ENCODE measurements around the gene PARD3B. TPM values are rescaled to one million over a fixed set of nuclear protein-coding genes. Genes with fewer than 3 reads are reported as not detected.

Gene PARD3B
- total and polyA plus RNA-seq, 2 experiments from 2014 or later, result 3.5 to 4.4 TPM

- ATAC-seq (no peak), DNase-seq (ENCODE audit: low spot score) (no peak)
- no peak overlapping the region for H3K4me3 Mint-ChIP-seq
Measured at GRCh38 chr2:204566439-204566838, 21.2 kb downstream of the PARD3B start.

GRCh38 chr2:204570421-204570820 is 25.1 kb downstream of the PARD3B start:
- H3K4me2 ChIP-seq, result no peak overlapping the region
- no peaks in the 10 kb centered on the region for H3F3A ChIP-seq (replicated peaks; ENCODE audit: low read depth)
- H3K27ac ChIP-seq (ENCODE audit: low read depth), result no peak overlapping the region
- H3K4me3 ChIP-seq, result no peak overlapping the region
- H4K20me1 ChIP-seq (replicated peaks; ENCODE audit: insufficient read depth), result 0 out of 2 replicates have a peak, but pooled peaks cover 6% of the 10 kb centered on the region
- Mint-ChIP-seq H3K4me3 (no peak overlapping the region), H3K27ac (no peak overlapping the region), H3K9me3 (no peaks in the 10 kb centered on the region), H3K4me1 (peaks cover 4% of the 10 kb centered on the region; the same call in 2 of the 3 replicates), H3K36me3 (ENCODE audit: low read depth) (no peaks in the 10 kb centered on the region), H3K27me3 (ENCODE audit: insufficient read depth, low read depth, poor library complexity) (no peaks in the 10 kb centered on the region)
- no peaks in the 10 kb centered on the region for H3K36me3 ChIP-seq (ENCODE audit: insufficient read depth)
- H3K79me2 ChIP-seq (replicated peaks; ENCODE audit: insufficient read depth), result no peaks in the 10 kb centered on the region
- H2AFZ ChIP-seq, result no peak overlapping the region
- no peaks in the 10 kb centered on the region for H3K4me1 ChIP-seq (ENCODE audit: insufficient read depth)
- no peaks in the 10 kb centered on the region for H3K27me3 ChIP-seq (ENCODE audit: insufficient read depth)
- no peaks in the 10 kb centered on the region for H3K9me2 ChIP-seq (ENCODE audit: insufficient read depth)
- DNase-seq (ENCODE audit: low spot score), result no peak
- no peak for ATAC-seq
- no peak for TF ChIP-seq ETS1 (IDR thresholded peaks at IDR 0.05)
- no peak for TF ChIP-seq STAT1 (IDR thresholded peaks at IDR 0.05; ENCODE audit: unreplicated experiment)
- no peak for TF ChIP-seq JUNB (IDR thresholded peaks at IDR 0.05; ENCODE audit: unreplicated experiment)
- TF ChIP-seq CTCF (conservative IDR thresholded peaks at IDR 0.05; ENCODE audit: low read depth in 2 of 2), result no peak
- no peak for TF ChIP-seq ZNF114 (CRISPR knock-in tag; IDR thresholded peaks at IDR 0.05)
- no peak for TF ChIP-seq EZH2 (IDR thresholded peaks at IDR 0.05; ENCODE audit: low read depth, unreplicated experiment)
- no peak for TF ChIP-seq POLR2AphosphoS5 (IDR thresholded peaks at IDR 0.05; ENCODE audit: low read depth)
- TF ChIP-seq CREB1 (CRISPR knock-in tag; IDR thresholded peaks at IDR 0.05; ENCODE audit: low read depth), result no peak
- no peak for TF ChIP-seq ZNF331 (CRISPR knock-in tag; IDR thresholded peaks at IDR 0.05; ENCODE audit: low read depth)
- no peak for TF ChIP-seq NANOG (IDR thresholded peaks at IDR 0.05; ENCODE audit: borderline replicate concordance)

More at GRCh38 chr2:204566439-204566838, 21.2 kb downstream of the PARD3B start:
- H3K27me3 ChIP-seq (ENCODE audit: insufficient read depth), result no peaks in the 10 kb centered on the region
- H3K4me2 ChIP-seq, result no peak overlapping the region
- Mint-ChIP-seq H3K4me1 (no peaks in the 10 kb centered on the region), H3K36me3 (ENCODE audit: low read depth) (no peaks in the 10 kb centered on the region), H3K27ac (no peak overlapping the region), H3K27me3 (ENCODE audit: insufficient read depth, low read depth, poor library complexity) (no peaks in the 10 kb centered on the region), H3K9me3 (no peaks in the 10 kb centered on the region)
- no peak overlapping the region for H3K4me3 ChIP-seq
- TF ChIP-seq REST (IDR thresholded peaks at IDR 0.05; ENCODE audit: unreplicated experiment) (no peak), ZNF331 (CRISPR knock-in tag; IDR thresholded peaks at IDR 0.05; ENCODE audit: low read depth) (no peak)
- H3K79me2 ChIP-seq (replicated peaks; ENCODE audit: insufficient read depth), result no peaks in the 10 kb centered on the region
- H3K36me3 ChIP-seq (ENCODE audit: insufficient read depth), result no peaks in the 10 kb centered on the region
- H2AFZ ChIP-seq, result no peak overlapping the region
- H4K20me1 ChIP-seq (replicated peaks; ENCODE audit: insufficient read depth), result 0 out of 2 replicates have a peak, but pooled peaks cover 6% of the 10 kb centered on the region
- no peaks in the 10 kb centered on the region for H3F3A ChIP-seq (replicated peaks; ENCODE audit: low read depth)
- no peaks in the 10 kb centered on the region for H3K4me1 ChIP-seq (ENCODE audit: insufficient read depth)
- no peaks in the 10 kb centered on the region for H3K9me2 ChIP-seq (ENCODE audit: insufficient read depth)
- H3K27ac ChIP-seq (ENCODE audit: low read depth), result no peak overlapping the region
